Measurements from ENCODE around the gene CFAP91. TPM values are rescaled to one million over a fixed set of nuclear protein-coding genes. Genes with fewer than 3 reads are reported as not detected.

Gene CFAP91
- total RNA-seq, 1 experiment from 2014 or later = not detected

DNA sequence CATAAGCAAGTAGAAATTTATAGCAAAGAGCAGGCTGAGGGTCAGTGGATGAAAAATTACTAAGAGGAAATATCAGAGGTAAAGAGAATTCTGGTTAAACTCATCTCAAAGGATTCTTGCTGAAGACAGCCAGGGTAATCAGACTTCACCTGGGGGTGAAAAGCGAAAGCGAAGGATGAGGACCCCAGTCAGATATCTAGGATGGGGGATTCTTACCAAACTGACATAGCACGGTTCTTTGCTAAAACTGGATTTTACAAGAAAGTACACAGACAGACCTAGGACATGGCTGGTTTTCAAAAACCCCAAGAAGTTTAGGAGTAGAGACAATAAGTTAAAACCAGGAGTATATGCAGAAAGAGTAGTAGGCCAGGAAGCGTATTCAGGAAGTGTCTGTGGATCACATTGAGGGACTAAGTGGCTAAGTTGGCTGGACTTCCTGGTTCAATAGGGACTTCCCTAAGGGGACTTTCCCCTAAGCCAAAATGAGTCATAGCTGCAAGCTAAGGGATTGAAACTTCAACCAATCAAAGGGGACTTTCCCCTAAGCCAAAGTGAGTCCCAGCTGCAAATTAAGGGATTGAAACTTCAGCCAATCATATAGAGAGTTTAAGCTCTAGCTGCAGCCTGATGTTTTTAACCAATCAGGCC lies 2.4 kb upstream of the CFAP91 start:
- intact Hi-C loops (cut with micrococcal nuclease) = no loop called here
- Mint-ChIP-seq H3K27ac (ENCODE audit: low read depth, unreplicated experiment) (no peak overlapping the region), H3K9me3 (ENCODE audit: unreplicated experiment) (no peaks in the 10 kb centered on the region), H3K36me3 (ENCODE audit: insufficient read depth, unreplicated experiment) (no peaks in the 10 kb centered on the region), H3K4me1 (ENCODE audit: insufficient read depth, unreplicated experiment) (peaks cover 7% of the 10 kb centered on the region), H3K27me3 (ENCODE audit: insufficient read depth, unreplicated experiment) (no peaks in the 10 kb centered on the region), H3K4me3 (ENCODE audit: unreplicated experiment) (no peak overlapping the region)
- no TSS peak for BruUV-seq (replicated peaks)
- ChIA-PET POLR2A (no interaction called here), CTCF (interaction anchor here (1.3 kb wide), 1 partner anchor 10 kb away, joined by 8 read pairs; no protein-coding TSS in a partner anchor)
- TF ChIP-seq, protein P1, sequence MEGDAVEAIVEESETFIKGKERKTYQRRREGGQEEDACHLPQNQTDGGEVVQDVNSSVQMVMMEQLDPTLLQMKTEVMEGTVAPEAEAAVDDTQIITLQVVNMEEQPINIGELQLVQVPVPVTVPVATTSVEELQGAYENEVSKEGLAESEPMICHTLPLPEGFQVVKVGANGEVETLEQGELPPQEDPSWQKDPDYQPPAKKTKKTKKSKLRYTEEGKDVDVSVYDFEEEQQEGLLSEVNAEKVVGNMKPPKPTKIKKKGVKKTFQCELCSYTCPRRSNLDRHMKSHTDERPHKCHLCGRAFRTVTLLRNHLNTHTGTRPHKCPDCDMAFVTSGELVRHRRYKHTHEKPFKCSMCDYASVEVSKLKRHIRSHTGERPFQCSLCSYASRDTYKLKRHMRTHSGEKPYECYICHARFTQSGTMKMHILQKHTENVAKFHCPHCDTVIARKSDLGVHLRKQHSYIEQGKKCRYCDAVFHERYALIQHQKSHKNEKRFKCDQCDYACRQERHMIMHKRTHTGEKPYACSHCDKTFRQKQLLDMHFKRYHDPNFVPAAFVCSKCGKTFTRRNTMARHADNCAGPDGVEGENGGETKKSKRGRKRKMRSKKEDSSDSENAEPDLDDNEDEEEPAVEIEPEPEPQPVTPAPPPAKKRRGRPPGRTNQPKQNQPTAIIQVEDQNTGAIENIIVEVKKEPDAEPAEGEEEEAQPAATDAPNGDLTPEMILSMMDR (IDR thresholded peaks at IDR 0.05; ENCODE audit: unreplicated experiment) = no peak
- peak; percentile 35 for DNase-seq (ENCODE audit: unreplicated experiment)

DNA sequence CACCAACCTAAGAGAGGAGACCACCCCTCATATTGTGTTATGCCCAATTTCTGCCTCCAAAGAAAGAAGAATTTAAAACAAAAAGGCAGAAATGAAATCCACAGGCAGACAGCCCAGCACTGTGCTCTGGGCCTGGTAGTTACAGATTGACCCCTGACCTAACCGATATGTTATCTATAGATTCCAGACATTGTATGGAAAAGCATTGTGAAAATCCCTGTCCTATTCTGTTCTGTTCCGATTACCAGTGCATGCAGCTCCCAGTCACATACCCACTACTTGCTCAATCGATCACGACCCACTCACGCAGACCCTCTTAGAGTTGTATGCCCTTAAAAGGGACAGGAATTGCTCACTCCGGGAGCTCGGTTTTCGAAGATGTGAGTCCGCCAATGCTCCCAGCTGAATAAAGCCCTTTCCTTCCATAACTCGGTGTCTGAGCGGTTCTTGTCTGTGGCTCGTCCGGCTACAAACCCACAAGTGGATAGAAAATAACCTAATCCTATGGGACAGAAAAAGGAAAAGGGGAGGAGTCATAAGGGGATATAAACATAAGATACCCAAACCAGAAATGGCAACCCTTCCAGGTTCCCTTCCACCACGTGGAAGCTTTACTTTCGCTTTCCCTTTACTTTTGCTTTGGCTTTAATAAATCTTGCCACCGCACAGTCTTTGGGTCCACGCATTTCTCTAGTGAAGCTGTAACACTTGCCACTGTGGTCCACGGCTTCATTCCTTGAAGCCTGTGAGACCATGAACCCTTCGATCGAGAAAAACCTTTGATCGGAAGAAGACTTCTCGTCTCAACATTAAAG lies 1.7 kb upstream of the CFAP91 start:
- H3K27ac Mint-ChIP-seq (ENCODE audit: low read depth, unreplicated experiment) = no peak overlapping the region
- peaks cover 7% of the 10 kb centered on the region for H3K4me1 Mint-ChIP-seq (ENCODE audit: insufficient read depth, unreplicated experiment)
- POLR2A ChIA-PET = no interaction called here
- CTCF ChIA-PET = interaction anchor here (0.6 to 1.3 kb wide), 4 partner anchors 9 to 569 kb away, joined by 3 to 8 read pairs (median 4); no protein-coding TSS in a partner anchor
- no TSS peak for BruUV-seq (replicated peaks)
- H3K9me3 Mint-ChIP-seq (ENCODE audit: unreplicated experiment) = no peaks in the 10 kb centered on the region
- H3K36me3 Mint-ChIP-seq (ENCODE audit: insufficient read depth, unreplicated experiment) = no peaks in the 10 kb centered on the region
- TF ChIP-seq, protein P1 (IDR thresholded peaks at IDR 0.05; ENCODE audit: unreplicated experiment) = no peak
- no peaks in the 10 kb centered on the region for H3K27me3 Mint-ChIP-seq (ENCODE audit: insufficient read depth, unreplicated experiment)
- intact Hi-C loops (cut with micrococcal nuclease) = no loop called here
- DNase-seq (ENCODE audit: unreplicated experiment) = no peak
- no peak overlapping the region for H3K4me3 Mint-ChIP-seq (ENCODE audit: unreplicated experiment)

DNA sequence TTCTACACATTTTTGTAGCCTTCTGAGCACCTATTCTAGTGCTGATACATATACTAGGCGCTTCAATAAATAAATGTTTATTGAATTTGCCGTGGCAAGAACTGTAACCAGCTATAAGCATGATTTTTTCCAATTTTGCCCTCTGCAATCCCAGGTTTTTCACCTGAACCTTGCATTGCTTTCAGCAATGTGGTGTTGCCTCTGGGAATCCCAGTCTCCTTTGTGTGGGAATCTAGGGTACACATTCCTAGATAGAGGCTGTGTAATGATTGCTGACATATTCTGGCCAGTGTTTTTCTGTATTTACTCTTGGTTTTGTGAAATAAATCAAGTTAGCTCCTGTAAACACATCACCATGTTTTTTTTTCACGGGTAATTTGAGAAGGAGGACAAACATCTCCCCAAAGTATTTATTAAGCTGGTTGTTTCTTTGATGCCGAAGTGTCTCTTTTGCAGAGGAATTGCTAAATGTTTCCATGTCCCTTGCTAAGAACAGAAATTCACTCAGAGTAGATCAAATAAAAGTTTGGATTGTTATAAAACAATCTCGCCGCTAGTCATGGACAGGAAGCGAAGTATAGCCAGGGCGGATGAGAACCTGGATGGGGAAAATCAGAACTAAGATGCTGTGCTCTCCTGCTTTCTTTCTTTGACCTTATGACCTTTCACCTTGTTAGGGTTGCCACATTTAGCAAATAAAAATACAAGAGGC lies 1.2 kb downstream of the CFAP91 start:
- BruUV-seq (replicated peaks) = no TSS peak
- H3K27ac Mint-ChIP-seq (ENCODE audit: low read depth, unreplicated experiment) = no peak overlapping the region
- DNase-seq (ENCODE audit: unreplicated experiment) = no peak
- TF ChIP-seq, protein P1 (IDR thresholded peaks at IDR 0.05; ENCODE audit: unreplicated experiment) = no peak
- no peaks in the 10 kb centered on the region for H3K9me3 Mint-ChIP-seq (ENCODE audit: unreplicated experiment)
- POLR2A ChIA-PET = interaction anchor here (0.6 kb wide), 1 partner anchor 470 kb away, joined by 3 read pairs; no protein-coding TSS in a partner anchor
- no peaks in the 10 kb centered on the region for H3K36me3 Mint-ChIP-seq (ENCODE audit: insufficient read depth, unreplicated experiment)
- no peaks in the 10 kb centered on the region for H3K27me3 Mint-ChIP-seq (ENCODE audit: insufficient read depth, unreplicated experiment)
- CTCF ChIA-PET = interaction anchor here (0.6 kb wide), 1 partner anchor 102 kb away, joined by 3 read pairs; no protein-coding TSS in a partner anchor
- intact Hi-C loops (cut with micrococcal nuclease) = no loop called here
- peaks cover 7% of the 10 kb centered on the region for H3K4me1 Mint-ChIP-seq (ENCODE audit: insufficient read depth, unreplicated experiment)
- peak overlapping the region; percentile 73 for H3K4me3 Mint-ChIP-seq (ENCODE audit: unreplicated experiment)

DNA sequence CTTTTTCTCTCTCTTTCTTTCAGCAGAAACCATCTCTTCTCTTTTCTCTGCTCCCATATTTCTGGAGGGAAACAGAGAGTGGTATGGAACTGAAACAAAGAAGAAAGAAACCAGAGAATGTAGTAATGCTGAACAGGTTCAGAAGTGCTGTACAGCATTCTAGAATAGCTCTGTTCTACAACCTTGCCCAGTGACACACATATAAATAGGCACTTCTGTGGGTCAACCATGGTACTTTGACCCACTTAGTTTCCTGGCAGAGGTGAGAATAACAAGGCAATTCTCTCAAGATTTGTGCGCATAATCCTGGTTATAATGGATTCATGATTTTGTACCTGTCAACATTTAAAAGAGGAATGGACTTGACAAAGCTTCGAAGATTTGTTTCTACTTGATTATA lies 12.3 kb downstream of the CFAP91 start:
- TF ChIP-seq, protein P1 (IDR thresholded peaks at IDR 0.05; ENCODE audit: unreplicated experiment) = no peak
- intact Hi-C loops (cut with micrococcal nuclease) = no loop called here
- ChIA-PET POLR2A (no interaction called here), CTCF (interaction anchor here (0.9 kb wide), 1 partner anchor 831 kb away, joined by 3 read pairs; no protein-coding TSS in a partner anchor)
- H3K4me3 Mint-ChIP-seq (ENCODE audit: unreplicated experiment) = no peak overlapping the region
- no peak for DNase-seq (ENCODE audit: unreplicated experiment)
- no TSS peak for BruUV-seq (replicated peaks)
- H3K4me1 Mint-ChIP-seq (ENCODE audit: insufficient read depth, unreplicated experiment) = no peaks in the 10 kb centered on the region
- no peaks in the 10 kb centered on the region for H3K27me3 Mint-ChIP-seq (ENCODE audit: insufficient read depth, unreplicated experiment)
- no peaks in the 10 kb centered on the region for H3K9me3 Mint-ChIP-seq (ENCODE audit: unreplicated experiment)
- H3K36me3 Mint-ChIP-seq (ENCODE audit: insufficient read depth, unreplicated experiment) = no peaks in the 10 kb centered on the region
- no peak overlapping the region for H3K27ac Mint-ChIP-seq (ENCODE audit: low read depth, unreplicated experiment)
